Measurements from ENCODE around the gene GRIN2A. TPM values are rescaled to one million over a fixed set of nuclear protein-coding genes. Genes with fewer than 3 reads are reported as not detected.

Gene GRIN2A
- total and polyA plus RNA-seq, 2 of the 8 experiments (the other 6 are each of a cell fraction or from before 2014, with no cell fraction given): 0.18 to 1.8 TPM

- TF ChIP-seq RNF2 (IDR thresholded peaks at IDR 0.05; ENCODE audit: borderline replicate concordance, low read depth, low read length, missing control alignments, poor library complexity, severe bottlenecking): no peak
- no peak for TF ChIP-seq CREB1 (IDR thresholded peaks at IDR 0.05)
Observed at GRCh38 chr16:9898555-9898954, 283.7 kb downstream of the GRIN2A start (continued).
